ENCODE data around the gene LDLRAP1.

LDLRAP1 gene

DNA sequence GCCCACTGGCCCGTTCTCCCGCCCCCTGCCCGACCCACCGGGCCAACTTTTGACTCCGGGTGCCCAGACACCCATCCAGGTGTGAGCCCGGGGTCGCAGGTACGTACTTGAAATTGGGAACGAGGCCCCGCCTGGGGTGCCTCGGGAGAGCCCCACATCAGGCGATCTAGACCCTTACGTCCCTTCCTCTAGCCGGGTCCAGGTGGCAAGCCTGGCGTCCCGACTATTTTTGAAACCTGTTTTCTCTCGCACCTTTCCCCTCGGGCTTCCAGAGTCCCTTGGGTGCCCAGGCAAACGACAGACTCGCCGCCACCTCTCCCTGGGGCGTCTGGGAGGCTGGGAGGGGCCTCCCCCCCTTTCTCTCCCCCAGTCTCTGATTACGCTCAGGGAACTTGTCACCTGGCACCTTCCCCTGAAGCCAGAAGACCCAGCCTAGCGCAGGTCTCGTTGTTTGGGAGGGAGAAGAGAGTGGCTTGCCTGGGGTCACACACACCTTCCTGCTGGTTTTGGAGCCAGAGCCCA, 898 bp downstream of the LDLRAP1 start:
- no peak for DNase-seq (ENCODE audit: low read depth)

DNA sequence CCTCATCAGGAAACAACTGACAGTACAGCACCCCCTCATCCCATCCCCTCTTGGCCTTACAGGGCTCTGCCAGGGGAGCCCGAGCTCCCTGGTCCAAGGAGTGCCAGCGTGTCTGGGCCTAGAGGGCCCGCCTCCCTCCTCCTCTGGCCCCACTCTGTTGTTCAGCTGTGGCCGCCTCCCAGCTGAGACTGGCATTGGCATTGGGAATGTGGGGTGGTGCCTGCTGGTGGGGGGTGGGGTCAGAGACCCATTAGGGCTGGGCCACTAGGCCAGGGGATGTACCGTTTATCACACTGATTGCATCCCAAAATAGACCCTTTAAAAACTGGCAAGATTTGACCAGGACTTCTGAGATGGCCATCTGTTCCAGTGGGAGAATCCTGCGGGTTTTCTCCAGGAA, 1.4 kb downstream of the LDLRAP1 start:
- no peak for DNase-seq (ENCODE audit: low read depth)

- DNase-seq (ENCODE audit: low read depth): no peak
Measured at GRCh38 chr1:25545767-25546166, 2.4 kb downstream of the LDLRAP1 start.

- DNase-seq (ENCODE audit: low read depth): no peak
Measured at GRCh38 chr1:25546193-25546592, 2.8 kb downstream of the LDLRAP1 start.

DNA sequence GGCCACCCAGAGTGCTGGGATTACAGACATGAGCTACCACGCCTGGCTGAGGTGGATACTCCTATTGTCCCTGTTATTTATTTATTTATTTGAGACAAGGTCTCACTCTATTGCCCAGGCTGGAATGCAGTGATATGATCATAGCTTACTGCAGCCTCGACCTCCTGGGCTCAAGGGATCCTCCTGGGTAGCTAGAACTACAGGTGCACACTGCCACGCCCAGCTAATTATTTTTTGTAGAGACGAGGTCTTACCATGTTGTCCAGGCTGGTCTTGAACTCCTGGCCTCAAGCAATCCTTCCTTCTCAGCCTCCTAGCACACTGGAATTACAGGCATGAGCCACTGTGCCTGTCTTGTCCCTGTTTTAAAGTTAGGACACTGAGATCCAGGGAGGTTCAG, 5.2 kb downstream of the LDLRAP1 start:
- no peak for DNase-seq (ENCODE audit: low read depth)

- DNase-seq (ENCODE audit: low read depth): peak; percentile 50
Measured at GRCh38 chr1:25549273-25550154, 6.1 kb downstream of the LDLRAP1 start.

DNA sequence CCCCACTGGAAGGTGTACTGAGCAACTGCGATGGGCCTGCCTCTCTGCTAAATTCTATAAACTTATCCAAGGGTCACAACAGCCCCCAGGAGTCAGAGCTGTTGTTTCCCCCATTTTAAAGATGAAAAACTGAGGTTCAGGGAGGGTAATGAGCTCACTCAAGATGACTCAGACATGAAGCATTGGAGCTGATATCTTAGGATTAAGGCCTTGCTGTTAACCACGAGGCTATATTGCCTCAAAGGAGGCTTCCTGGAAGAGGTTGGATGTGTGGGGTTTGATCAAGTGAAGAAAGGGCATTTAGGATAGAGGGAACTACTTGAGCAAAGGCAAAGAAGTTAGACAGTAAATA, 6.7 kb downstream of the LDLRAP1 start:
- DNase-seq (ENCODE audit: low read depth): no peak

DNA sequence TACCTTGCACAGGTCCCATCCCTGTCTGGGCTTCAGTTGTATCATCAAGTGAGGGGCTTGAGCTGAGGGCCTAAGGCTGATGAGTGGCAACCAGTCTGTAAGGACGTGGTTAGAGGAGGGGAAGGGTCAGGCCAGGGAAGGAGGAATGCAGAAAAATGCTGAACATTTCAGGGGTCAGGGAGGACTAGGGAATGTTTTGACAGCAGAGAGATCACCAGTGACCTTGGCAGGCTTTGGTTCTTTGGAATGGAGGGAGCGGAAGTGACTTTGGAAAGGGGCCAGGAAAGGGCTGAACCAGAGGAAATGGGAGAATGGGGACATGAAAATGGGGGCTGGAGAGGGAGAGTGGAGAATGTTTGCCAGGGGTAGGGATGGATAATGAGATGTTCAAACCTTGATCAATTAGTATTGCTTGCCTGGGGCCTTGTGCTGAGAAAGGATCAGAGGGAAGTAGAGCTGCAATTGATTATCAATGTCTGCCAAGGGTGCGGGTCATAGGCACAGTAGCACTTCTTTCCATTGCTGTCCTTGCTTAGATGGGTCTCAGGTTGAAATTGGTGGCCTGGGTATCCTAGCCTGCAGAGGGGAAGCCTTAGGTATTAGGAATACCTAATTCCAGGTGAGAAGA, 7.4 kb downstream of the LDLRAP1 start:
- no peak for DNase-seq (ENCODE audit: low read depth)

GRCh38 chr1:25553749-25554429, 10.5 kb downstream of the LDLRAP1 start:
- DNase-seq (ENCODE audit: low read depth): no peak

GRCh38 chr1:25554430-25554780, 11.0 kb downstream of the LDLRAP1 start:
- no peak for DNase-seq (ENCODE audit: low read depth)

DNA sequence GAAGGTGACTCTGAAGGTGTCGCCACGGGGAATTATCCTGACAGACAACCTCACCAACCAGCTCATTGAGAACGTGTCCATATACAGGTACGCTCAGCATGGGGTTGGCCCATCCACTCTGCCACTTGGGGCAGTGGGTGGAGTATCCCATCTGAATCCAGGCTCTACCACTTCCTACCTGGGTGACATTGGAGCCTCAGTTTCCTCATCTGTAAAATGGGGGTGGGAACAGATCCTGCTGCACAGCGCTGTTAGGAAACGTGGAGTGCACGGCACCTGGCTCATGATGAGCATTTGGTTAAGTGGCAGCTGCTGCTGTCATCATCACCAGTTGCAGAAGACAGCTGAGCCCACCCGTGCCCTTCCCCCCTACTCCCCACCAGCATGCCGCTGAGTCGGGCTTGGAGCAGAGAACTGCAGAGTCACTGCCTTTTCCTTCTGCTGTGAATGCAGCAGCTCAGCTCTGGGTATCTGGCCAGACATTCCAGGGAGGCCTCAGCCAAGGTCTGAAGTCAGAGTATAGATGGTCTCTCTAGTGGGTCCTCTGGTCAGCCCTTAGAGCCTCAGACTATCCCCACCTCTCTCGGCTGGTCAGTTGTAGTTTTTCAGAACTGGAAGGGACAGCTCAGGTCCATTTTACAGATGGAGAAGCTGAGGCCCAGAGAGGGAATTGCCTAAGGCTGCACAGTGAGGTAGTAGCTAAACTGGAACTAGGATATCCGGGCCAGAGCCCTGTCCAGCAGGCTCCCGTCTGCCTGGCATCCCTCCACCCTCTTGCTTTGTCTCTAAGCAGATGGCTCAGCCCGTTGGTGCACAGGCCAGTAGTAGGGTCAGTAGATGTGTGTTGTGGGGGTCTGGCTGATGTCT, 11.7 kb downstream of the LDLRAP1 start:
- DNase-seq (ENCODE audit: low read depth): no peak

DNA sequence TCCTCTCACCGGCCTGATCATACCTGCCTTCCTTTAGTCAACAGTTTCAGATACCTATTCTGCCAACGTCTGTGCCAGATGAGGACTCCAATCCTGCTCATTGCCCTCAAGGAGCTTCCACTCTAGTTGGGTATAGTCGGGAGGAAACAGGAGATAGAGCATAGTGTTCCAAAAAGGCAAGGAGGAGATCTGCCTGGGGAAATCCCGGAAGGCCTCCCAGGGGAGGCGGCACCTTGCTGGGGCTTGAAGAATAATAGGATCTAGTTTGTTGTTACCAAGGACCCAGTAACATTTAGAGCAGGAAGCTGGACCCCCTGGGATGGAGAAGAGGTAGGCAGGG, 12.3 kb downstream of the LDLRAP1 start:
- DNase-seq (ENCODE audit: low read depth): no peak

DNA sequence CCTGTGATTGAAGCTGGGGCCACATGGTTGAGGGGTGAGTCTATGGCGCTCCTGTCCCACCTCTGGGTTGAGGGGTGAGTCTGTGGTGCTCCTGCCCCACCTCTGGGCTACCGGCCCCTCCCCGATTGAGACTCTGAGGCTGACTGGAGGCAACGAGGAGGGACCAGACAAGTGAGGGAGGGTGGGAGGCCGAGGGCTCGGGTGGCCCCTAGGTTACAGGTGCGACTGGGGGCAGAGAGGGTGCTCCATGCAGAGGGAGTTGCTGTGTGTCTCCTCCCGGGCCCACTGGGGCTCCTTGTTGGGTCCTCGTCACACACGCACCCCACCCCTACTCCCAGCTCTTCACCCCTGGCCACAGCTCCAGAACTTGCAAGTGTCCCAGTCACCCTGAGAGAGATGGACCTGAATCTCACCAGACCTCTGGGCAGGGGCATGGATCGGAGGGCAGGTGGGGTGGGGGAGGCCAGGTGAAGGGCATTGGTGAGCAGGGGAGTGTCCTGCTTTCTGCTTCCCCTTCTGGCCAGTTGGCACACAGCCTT, 12.8 kb downstream of the LDLRAP1 start:
- DNase-seq (ENCODE audit: low read depth): no peak

GRCh38 chr1:25556791-25557476, 13.5 kb downstream of the LDLRAP1 start:
- no peak for DNase-seq (ENCODE audit: low read depth)

DNA sequence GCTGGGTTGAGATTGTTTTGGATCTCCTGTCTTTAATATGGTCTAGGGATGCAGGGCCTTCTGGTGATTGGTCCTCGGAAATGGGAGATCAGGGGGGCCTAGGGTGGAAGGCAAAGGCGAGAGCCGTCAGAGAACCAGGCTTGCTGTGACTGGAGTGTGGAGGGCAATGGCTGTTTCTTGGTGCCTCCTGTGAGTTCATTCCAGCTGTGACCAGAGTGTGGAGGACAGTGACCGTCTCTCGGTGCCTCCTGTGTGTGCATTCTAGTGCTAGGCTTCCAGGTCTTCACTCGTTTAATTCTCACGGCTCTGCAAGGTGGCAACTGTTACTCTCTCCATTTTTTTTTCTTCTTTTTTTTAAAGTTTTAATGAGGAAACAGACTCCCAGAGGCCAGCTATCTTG, 14.1 kb downstream of the LDLRAP1 start:
- no peak for DNase-seq (ENCODE audit: low read depth)

DNA sequence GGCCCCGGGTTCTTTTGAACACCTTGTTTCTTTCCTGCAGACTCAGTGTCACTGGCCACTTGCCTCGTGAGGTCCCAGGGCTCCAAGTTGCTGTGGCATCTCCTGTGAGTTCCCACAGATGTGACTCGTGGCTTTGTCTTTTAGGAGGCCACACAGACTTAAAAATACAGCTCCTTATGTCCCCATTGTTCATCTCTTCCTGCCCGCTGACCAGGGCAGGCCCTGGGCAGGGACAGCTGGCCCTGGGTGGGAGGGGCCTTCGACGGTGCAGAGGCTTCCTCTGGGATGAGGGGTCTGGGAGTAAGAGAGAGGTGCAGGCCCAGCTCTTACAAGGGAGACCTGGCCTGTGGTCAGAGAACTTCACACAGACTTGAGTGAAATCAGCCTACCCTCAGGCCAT, 15.6 kb downstream of the LDLRAP1 start:
- no peak for DNase-seq (ENCODE audit: low read depth)

- no peak for DNase-seq (ENCODE audit: low read depth)
Measured at GRCh38 chr1:25560001-25560400, 16.6 kb downstream of the LDLRAP1 start.

GRCh38 chr1:25560788-25561187, 17.4 kb downstream of the LDLRAP1 start:
- no peak for DNase-seq (ENCODE audit: low read depth)

- no peak for DNase-seq (ENCODE audit: low read depth)
Measured at GRCh38 chr1:25561421-25562100, 18.2 kb downstream of the LDLRAP1 start.

- peak; percentile 49 for DNase-seq (ENCODE audit: low read depth)
Measured at GRCh38 chr1:25562101-25562927, 18.9 kb downstream of the LDLRAP1 start.

All from stimulated activated CD8-positive, alpha-beta memory T cell treated with anti-CD3 and anti-CD28 coated beads, Interleukin-15, amount 100 ng/mL, for 1 hour (primary cell).